Hematopoietic multipotent progenitor cell treated with erythropoietin and hydrocortisone succinate and interleukin-3 and kit ligand, for 17 days (in vitro differentiated cells): ENCODE results near the gene ELAPOR2.
"Not testable (repeated sequence)": the region's sequence is repeated elsewhere in the genome, so short reads cannot be mapped to it uniquely, and the experiment has no call there.

Experiments used
- DNase-seq: peaks from one replicate; pipeline ENCODE4 v3.0.0-alpha.2; 2015; ENCODE audit warnings: low spot score

Gene ELAPOR2

DNA sequence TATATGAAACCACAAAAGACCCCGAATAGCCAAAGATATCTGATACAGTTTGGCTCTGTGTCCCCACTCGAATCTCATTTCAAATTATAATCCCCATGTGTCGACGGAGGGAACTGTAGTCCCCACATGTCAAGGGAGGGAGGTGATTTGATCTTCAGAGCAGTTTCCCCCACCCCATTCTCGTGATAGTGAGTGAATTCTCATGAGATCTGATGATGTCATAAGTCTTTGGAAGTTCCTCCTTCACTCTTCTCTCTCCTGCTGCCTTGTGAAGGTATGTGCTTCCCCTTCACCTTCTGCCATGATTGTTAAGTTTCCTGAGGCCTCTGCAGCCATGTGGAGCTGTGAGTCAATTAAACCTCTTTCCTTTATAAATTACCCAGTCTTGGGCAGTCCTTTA is 13.0 kb downstream of the ELAPOR2 start:
- DNase-seq, result no peak

DNA sequence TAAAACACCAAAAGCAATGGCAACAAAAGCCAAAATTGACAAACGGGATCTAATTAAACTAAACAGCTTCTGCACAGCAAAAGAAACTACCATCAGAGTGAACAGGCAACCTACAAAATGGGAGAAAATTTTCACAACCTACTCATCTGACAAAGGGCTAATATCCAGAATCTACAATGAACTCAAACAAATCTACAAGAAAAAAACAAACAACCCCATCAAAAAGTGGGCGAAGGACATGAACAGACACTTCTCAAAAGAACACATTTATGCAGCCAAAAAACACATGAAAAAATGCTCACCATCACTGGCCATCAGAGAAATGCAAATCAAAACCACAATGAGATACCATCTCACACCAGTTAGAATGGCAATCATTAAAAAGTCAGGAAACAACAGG is 14.7 kb downstream of the ELAPOR2 start:
- not testable (repeated sequence) for DNase-seq

GRCh38 chr7:87041586-87041985 is 17.9 kb downstream of the ELAPOR2 start:
- DNase-seq, result not testable (repeated sequence)

DNA sequence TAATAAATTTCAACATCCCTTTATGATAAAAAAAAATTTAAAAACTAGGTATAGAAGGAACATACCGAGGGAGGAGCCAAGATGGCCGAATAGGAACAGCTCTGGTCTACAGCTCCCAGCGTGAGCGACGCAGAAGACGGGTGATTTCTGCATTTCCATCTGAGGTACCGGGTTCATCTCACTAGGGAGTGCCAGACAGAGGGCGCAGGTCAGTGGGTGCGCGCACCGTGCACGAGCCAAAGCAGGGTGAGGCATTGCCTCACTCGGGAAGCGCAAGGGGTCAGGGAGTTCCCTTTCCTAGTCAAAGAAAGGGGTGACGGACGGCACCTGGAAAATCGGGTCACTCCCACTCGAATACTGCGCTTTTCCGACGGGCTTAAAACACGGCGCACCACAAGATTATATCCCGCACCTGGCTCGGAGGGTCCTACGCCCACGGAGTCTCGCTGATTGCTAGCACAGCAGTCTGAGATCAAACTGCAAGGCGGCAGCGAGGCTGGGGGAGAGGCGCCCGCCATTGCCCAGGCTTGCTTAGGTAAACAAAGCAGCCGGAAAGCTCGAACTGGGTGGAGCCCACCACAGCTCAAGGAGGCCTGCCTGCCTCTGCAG is 19.7 kb downstream of the ELAPOR2 start:
- DNase-seq, result not testable (repeated sequence)

- DNase-seq, result no peak
Observed at GRCh38 chr7:87038993-87039690, 20.3 kb downstream of the ELAPOR2 start.

DNA sequence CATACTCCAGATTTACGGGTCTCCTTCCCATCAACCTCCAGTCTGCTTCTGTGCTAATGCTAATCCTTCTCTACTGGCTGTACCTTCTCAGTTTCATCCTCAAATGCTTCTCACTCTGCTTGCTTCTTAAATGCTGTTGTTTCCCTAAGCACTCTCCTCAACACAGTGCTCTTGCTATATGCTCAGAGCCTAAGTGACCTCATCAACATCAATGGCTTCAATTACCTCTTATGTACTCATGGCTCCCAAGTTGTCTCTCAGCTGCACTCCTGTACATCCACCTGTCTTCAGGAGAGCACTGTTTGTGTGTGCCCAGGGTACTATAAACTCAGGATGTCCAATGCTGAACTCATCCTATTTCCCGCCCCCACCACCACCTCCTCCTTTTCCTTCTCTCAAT is 22.5 kb downstream of the ELAPOR2 start:
- no peak for DNase-seq

DNA sequence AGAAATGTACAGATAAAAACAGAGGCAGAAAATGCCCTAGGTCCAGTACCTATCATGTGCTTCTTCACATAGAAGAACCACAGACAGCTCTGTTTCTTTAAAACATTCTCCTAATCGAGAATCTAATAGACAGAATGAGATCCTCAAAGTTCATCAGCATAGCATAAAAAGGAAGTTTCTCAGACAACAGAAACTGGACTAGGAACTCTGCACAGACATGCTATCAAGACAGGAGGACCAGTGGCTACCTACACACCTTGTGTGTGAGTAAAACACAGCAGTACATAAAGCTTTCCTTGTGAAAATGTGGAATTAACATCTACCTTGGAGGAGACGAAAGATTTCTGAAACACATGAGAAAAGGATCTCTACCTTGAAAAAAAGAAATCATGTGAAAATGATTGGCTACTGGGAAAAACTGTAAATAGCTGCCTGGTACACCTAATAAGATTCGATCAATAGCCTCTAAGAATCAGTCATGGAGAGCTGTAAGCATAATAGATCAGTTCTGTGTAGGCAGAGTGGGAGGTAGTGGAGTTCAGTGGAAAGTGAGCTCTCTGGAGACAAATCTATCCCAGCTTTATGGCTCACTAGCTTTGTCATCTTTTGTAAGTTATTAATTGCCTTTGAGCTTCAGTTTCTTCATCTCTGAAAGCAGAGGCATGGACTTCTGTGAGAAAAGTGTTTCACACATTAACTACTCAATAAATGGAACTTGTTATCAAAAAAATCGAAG is 26.7 kb downstream of the ELAPOR2 start:
- DNase-seq, result no peak

GRCh38 chr7:87029078-87029477 is 30.4 kb downstream of the ELAPOR2 start:
- DNase-seq, result no peak

GRCh38 chr7:87028636-87029035 is 30.8 kb downstream of the ELAPOR2 start:
- DNase-seq, result no peak

DNA sequence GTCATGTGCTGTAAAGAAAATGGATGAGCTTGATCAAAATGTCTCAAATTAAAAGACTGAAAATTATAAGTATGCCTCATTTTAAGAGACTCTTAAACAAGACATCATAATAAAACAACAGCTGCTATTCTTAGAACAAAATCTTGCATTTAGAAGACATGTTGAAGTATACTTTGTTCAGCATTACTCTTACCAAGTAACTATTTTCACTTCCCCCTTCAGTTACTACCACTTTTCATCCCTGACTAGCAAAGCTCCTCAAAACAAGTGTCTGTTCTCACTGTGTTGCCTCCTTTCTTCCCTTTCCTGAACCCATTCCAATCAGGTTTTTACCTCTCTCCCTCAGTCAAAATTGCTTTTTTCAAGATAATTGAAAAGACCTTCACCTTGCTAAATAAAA is 31.6 kb downstream of the ELAPOR2 start:
- no peak for DNase-seq

GRCh38 chr7:87021285-87021684 is 38.2 kb downstream of the ELAPOR2 start:
- no peak for DNase-seq

DNA sequence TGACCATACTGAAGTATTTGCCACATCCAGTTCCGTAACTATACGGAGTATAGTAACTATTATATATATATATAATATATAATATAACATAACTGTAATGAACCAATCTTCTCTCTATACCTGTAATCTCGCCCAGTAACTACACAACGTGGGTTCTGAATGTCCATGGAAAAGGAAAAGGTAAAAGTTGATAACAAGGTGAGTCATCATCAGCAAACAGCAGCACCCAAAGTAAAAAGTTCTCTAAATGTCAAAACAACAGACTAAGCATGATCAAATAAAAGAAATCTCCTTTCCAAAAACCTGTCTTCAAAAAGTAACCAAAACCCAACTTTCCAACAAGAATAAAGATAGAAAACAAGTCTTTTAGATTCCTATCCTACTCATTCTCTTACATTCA is 42.8 kb downstream of the ELAPOR2 start:
- DNase-seq, result no peak

DNA sequence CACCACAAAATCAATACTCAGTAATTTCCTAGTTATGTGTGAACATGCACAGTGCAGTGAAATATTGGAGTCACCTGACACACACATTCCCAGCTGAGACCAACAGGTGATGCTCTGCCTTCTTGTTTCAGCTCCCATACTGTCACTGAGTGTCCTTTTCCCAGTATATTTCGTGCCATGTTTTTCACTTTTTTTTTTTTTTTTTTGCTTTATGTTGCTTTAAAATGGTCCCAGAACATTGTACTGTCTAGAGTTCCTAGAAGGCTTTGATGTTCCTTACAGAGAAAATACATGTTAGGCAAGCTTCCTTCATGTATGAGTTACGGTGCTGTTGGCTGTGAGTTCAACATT is 45.6 kb downstream of the ELAPOR2 start:
- no peak for DNase-seq

DNA sequence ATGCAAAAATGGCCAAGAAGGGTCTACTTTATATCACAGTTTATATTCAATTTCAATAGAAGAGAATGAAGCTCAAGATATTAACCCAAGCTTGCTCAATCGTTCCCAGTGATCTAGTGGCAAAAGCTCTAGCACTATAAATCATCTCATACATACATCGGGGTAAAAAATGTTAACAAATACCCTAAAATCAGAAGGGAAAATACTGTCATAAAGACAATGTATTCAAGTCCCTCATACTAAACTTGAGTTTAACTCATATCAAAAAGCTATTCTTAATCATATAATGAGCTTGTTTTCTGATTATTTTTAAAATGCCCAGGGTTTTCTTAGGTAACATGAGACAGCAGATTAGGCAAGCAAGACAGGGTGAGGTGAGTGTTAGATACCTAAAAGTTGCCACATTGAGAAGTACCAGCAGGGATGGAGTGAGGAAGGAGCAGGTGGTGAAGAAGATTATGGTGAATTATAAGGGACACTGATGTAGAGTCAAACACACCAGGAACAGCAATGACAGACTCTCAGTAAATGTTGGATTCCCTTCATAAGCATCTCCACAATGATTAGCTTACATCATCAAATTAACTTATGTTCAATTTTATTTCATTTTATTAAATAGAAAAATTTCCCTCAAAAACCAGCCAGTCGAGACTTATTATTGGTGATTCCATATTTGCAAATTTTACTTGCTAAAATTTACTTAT is 46.2 kb downstream of the ELAPOR2 start:
- DNase-seq, result no peak
